HG03045 (cell line): Measurements from ENCODE around the gene PLCE1.

ENCODE experiments used
- ATAC-seq: cut with Tn5 transposase; IDR thresholded peaks from one replicate; pipeline ENCODE4 v1.9.1; 2021; ENCODE audit warnings: mild to moderate bottlenecking, moderate library complexity; ENCODE audit not compliant: unreplicated experiment

Gene PLCE1

DNA sequence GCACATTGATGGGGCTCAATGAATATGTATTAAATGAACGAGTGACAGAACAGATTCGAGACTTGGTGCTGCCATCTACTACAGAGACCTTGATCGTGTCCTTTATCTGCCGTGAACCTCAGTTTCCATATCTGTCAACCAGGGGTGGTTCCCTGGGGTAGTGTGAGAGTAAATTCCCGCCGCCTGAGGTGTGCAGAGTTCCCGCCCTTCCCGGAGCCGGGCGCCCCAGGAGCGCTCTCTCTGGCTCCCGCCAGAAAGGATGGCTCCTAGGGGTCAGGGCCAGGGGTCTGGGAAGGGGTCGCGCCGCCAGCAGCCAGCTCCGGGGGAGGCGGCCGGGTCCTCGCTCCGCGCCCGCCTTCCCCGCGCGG lies 333 bp upstream of the PLCE1 start:
- no peak for ATAC-seq

DNA sequence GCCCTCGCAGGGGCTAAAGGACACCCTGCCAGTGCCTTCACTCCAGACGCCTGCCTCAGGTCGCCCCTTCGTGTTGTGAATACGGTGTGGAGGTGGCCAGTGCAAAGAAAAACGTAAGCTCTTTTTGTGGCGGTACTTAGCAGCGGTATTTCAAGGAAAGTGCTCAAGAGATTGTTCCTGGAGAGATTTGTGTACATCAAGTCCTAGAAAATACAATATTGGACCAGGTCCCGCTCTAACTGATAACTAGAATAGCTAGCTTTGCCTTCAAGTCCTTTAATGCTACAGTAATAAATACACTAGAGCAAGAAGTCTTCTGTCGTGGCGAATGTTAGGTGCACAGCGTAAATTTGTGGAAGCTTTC lies 689 bp downstream of the PLCE1 start:
- no peak for ATAC-seq

DNA sequence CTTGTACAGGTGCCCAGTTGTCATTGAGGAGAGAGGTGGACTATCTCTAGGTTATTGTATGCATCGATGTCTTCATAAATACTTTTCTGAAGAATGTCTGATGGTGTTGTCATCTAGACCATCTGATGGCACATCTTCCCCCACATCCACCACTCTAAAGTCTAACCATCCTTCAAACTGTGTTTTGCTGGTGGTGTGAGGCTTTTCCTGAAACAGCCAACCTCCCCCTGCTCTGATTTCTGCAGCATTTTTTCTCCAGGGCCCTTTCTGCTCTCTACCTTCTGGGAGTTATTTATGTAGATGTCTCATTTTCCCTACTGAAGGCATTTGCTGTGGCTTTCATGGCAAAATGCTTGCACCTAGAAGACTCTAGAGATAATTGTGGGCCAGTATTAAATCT lies 1.5 kb downstream of the PLCE1 start:
- no peak for ATAC-seq

DNA sequence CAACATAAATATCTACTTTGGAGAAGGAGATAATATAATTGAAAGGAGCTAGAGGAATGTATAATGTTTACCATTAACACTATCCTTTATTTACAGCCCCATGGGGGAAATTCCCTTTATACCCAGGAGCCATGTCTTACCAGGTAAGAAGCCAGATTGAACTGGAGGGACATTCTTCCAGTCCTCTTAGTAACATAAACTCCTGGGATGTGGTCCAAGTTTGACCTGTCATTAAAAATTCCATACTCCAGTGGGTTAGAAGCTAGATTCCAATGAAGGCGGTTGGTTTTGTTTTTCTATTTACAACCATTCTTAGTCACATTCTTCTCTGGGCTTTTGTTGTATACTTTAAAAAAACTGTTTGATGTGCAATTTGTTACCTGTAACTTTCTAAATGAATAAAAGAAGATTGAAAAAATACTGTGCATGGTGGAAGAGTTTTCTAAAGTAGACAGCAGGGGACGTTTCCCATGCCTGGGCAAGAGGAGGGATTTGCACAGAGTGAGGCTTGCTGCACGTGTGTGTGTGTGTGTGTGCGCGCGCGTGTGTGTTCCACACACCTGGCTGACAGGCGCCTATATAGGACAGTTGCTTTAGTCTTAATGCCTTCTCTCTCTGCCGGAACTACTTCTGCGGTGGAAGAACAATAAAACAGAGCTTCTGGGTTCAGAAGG lies 2.0 kb downstream of the PLCE1 start:
- ATAC-seq: no peak

DNA sequence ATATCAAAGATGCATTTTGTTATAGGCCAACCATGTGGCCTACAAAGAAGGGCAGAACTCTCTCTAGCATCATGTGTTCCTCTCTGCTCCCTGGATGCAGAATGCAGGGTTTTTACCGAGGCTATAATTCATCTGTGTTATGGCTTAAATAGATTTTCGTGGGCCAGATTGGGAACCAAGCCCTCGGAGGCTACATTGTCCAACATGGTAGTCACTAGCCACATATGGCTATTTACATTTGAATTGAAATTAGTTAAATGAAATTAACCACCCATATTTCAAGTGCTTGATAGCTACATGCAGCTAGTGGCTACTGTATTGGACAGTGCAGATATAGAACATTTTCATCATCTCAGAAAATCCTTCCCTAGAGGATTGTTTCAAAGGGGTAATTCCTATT lies 2.8 kb downstream of the PLCE1 start:
- ATAC-seq: no peak

DNA sequence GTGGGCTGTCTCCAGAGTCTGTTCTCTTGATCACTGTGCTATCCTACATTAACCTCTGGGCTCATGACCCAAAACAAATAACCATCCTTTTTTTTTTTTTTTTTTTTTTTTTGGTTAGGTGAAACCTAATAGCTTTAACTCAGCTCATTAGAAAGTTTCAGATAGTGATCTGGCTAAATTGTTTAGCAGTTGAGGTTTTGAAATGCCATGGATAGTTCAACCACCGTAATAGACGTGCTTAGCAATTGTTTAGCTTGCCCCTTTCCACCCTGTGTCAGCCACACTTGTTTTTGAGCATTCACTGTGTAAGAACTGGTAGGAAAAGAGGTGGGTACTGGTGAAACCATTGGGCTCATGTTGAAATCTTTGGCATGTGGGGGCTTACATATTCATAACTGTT lies 3.8 kb downstream of the PLCE1 start:
- no peak for ATAC-seq

DNA sequence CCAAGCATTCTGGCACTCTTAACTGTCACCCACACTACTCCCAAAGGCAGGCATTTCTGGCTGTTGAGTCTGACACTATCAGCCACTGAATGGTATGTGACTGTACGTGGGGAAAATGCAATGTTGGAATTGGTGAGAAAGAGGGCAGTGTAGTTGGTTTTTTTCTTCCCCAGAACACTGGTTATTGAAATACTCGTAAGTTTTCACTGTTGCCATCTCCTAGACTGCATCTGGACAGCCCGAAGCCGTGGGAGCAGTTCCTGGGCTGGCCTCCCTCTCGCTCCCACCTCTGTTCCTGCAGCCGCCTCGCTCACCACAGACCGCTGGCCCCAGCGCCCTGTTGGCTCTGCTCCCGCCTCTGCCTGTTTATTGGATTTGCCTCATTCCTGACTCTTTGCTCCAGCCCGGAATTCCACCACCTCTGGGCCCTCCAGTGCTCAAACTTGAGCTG lies 5.7 kb downstream of the PLCE1 start:
- no peak for ATAC-seq

DNA sequence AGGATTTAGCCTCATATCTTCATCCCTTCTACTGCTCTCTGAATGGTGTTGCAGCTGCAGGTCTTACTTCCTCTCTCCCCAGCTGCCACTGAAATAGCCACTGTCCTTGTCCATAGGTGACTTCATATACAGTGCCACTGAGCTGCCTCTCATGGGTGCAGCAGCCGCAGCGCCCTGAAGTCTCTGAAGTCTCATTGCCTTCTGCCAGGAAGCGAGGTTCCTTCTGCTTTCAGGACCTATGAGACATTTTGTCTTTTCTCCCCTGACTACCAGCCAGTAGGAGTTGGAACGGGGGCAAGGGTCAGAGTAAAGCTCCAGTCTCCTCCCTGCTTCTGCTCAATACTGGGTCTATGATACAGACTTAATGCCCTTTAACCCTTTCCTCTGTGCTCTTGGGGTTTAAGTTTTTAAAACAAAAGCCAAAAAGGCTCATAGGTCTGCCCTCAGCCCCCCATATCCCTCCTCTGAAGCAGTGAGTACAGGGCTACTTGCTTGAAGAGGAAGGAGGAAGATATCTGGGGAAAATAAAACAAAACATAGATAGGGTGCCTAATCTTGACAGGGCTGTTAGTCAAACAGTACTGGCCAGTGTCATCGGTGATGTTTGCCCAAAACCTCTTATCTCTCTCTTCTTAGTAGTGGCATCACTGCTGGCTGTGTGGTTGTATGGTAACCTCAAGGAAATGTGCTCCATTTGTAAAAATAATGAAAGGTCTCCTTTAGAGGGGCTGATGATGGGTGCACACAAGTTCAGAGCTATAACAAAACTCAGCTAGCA lies 7.1 kb downstream of the PLCE1 start:
- ATAC-seq: no peak

DNA sequence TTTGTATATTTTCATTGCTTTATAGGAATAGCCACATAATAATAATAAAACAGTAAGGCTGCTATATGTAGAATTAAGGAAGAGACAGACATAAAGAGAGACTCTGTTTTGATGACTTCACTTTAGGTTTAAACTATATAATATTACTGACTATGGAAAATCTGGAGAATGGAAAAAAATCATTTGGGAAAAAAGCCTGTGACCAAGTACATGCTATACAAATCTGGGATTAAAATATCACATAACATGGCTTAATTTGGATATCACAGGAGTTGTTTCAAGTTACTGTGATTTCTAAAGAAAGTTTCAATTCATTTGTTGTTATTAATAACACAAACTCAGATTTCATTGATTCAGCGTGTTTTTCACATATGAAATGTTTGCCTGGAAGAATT lies 7.7 kb downstream of the PLCE1 start:
- ATAC-seq: no peak

DNA sequence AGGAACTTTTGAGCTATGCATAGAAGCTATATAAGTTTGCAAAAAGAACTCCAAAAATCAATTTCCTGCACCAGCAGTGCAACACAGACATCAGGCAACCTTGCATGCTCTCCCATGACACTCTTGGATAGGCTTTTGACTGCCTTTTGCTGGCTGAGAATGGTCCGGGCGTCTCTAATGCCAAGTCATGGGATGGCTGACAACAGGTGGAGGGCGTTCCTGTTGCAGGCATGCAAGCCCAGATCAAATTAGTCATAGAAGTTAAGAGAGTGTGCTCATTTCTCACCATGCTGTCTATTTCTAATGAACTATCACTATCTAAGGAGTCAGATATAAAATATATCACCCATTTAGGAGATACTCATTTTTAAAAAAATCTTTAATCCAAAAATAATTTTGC lies 8.4 kb downstream of the PLCE1 start:
- no peak for ATAC-seq

DNA sequence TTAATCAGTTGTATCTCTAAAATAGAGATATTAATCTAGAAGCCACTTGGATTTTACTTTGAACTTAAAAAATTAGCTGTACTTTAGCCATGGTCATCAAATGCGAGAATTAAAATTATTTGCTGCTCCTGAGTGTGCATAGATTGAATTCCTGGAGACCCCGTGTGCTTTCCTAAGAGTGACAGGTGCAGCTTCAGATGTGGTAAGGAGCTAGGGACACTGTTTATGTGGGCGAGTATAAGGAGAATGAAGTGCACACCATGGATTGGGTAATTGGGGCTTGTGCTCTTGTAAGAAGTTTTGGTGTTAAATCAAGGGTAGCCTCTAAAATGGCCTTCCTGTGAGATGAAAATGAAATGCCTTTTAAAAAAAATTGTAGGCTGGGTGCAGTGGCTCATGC lies 9.8 kb downstream of the PLCE1 start:
- no peak for ATAC-seq

DNA sequence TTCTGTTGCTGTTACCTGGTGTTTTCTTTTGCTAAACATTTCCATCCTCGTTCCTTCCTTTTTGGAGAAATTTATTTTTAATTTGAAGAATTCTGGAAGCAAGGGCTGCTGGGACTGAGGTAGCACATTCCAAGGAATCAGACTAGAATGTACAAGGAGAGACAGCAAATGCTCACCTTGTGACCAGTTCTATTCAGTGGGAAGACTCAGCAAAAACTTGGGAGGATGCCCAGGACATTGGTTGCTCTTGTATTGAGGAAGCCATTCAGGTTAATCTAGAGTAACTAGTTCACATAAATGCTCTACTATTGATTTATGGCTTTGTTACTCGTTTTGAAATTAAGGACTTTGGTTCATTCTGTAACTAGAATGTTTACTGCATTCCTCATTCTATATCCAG lies 11.3 kb downstream of the PLCE1 start:
- no peak for ATAC-seq

DNA sequence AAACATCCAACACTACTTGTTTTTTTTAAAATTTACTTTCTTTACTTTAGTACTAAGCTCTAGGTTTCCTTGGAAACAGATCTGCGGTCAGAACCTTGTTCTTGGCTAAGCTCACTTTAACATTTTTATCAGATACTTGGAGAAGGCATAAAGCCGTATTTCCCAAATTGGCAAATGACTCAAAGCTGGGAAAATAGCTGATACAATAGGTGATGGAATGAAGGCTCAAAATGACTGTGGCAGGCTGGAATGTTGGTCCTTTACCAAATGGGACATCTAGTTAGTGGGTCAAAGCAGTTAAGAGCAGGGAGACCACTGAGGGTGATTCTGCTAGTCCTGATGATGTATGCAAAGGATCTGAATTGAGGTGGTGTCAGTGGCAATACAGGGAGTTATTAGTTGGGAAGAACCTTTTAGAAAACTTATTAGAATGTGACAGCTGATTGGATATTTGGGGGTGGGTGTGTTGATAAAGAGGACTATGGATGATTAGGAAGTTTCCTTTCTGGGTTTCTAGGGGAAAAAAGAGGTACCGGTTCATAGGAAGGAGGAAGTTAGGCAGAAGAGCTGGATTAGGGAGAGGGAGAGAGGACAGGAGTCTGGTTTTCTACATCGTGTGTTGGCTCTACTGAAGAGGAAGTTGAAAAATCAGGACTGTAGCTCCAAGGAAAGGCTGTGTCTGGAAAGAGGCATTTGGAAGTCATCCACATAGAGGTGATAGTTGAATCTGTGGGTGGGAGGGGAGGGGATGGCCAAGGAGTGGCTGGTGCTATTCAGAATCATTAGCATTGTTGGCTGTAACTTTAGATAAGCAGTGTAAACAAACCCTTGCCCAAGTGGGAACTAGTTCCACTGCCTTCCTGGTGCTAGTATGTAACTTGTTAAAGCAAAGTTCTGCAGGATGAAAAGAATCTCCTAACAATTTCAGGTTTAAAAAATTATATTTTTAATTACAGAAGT lies 13.1 kb downstream of the PLCE1 start:
- no peak for ATAC-seq

DNA sequence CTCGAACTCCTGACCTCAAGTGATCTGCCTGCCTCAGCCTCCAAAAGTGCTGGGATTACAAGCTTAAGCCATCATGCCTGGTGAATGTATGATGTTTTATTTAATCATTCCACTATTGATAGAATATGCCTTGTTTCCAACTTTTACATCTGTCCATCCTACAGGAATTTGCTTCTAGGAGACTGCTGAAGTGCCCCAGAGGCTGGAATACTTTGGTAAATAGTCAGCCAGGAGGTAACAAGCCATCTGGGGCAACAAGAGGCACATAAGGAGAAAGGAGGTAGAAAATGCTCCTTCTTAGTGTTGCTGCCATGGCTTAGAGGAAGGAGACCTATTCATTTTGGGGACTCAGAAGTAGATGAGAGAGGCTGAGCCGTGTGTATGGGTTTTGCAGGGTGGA lies 14.8 kb downstream of the PLCE1 start:
- ATAC-seq: no peak

DNA sequence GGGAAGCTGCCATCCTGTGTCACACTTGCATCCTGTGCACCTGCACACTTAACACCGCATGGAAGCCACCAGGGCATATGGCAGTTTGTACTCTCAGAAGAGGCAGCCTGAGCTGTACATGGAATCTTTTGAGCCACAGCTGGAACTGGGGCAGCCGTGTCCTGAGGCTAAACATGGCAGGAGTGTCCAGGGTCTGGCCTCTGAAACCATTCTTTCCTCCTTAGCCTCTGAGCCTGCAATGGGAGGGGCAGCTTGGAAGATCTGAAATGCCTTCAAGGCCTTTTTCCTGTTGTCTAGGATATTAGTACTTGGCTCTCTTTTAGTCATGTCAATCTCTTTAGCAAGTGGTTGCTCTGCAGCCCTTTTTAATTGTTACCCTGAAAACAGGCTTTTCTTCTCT lies 16.4 kb downstream of the PLCE1 start:
- no peak for ATAC-seq

DNA sequence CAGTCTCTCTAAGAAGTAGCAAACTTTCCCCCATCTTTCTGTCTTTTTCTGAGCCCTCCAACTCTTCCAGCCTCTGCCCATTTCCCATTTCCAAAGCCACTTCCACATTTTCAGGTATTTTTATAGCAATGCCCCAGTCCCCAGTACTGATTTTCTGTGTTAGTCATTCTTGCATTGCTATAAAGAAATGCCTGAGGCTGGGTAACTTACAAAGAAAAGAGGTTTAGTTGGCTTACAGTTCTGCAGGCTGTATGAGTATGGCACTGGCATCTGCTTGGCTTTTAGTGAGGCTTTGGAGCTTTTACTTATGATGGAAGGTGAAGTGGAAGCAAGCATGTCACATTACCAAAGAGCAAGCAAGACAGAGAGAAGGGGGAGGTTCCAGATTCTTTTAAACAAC lies 17.2 kb downstream of the PLCE1 start:
- no peak for ATAC-seq

DNA sequence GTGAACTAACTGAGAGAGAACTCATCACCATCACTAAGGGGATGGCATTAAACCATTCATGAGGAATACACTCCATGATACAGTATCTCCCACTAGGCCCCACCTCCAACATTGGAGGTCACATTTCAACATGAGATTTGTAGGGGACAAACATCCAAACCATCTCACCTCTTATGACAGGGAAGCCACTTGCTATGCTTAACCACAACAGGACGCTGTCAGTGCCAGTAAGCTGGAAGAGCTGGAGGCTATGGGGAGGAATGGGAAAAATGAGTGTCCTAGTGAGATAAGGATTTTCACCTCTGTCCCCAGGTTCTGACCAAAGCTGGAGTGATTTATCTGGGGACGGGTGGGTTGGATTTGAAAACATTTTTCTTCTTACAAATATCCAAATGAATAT lies 17.6 kb downstream of the PLCE1 start:
- no peak for ATAC-seq

DNA sequence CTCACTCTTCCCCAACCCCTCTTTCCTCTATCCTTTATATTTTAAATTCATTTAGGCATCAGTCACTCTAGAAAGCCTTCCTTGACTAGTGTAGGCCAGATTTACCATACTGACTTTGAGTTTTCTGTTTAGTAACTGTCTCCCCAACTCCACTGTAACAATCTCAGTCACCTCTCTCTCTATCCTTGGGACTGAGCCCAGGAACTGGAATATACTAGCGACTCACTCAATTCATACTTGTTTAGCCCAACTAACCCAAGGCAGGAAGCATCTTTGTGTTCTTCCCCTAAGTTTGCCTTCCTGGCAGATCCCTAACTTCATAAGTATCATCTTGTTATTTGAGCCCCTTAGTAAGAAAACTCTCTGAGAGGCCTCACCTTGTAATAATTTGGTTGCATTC lies 19.1 kb downstream of the PLCE1 start:
- ATAC-seq: no peak

DNA sequence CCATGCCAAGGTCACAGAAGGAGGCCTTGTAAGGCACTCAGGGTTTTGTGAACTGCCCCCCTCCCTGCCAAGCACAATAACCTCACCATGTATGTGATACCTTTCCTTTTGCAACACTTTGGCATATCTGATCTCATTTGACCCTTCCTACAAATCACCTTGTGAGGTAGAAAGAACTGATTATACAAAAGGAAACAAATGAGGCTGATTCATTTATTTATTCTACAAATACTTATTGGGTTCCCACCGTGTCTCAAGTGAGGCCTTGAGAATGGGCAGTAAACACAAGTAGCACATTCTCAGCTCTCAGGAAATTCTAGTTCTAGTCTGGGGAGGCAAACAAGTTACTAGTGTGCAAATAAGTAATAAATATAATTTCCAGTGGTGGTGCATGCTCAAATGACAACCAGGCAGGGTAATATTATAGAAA lies 19.6 kb downstream of the PLCE1 start:
- no peak for ATAC-seq

DNA sequence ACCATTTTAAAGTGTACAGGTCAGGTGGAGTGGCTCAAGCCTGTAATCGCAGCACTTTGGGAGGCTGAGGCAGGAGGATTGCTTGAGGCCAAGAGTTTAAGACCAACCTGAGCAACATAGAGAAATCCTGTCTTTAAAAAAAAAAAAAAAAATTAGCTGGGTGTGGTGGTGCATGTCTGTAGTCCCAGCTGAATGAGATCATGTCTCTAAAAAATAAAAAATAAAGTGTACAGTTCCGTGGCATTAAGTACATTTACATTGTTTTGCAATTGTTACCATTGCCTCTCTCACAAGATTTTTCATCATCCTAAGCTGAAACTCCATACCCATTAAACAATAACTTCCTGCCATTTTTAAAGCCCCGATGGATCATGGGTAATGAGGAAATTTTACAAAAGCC lies 20.6 kb downstream of the PLCE1 start:
- no peak for ATAC-seq
